SK-N-SH treated with all-trans-retinoic acid at 6 μM for 48 hours (cell line): ENCODE results near the gene BPTF.
"Not testable (repeated sequence)": the region's sequence is repeated elsewhere in the genome, so short reads cannot be mapped to it uniquely, and the experiment has no call there.

Experiments
- ARNTL ChIP-seq: fragments of 450-650 bp; formaldehyde crosslinking; IDR thresholded peaks from 2 replicates; pipeline ENCODE4 v1.5.0; 2020; ENCODE audit warnings: low read depth, mild to moderate bottlenecking, moderate library complexity, borderline replicate concordance
- OSR1 ChIP-seq: fragments of 250-450 bp; sonication (Bioruptor Pico); IDR thresholded peaks from 2 replicates; pipeline ENCODE4 v1.8.0; 2022; ENCODE audit warnings: moderate library complexity, mild to moderate bottlenecking, inconsistent platforms
- TCF4 ChIP-seq: fragments of 250-450 bp; sonication (Bioruptor Pico); IDR thresholded peaks from 2 replicates; pipeline ENCODE4 v1.8.0; 2021; ENCODE audit warnings: mild to moderate bottlenecking, moderate library complexity, borderline replicate concordance
- ZFP3 ChIP-seq: fragments of 250-450 bp; sonication (Bioruptor Pico); IDR thresholded peaks from 2 replicates; pipeline ENCODE4 v1.5.0; 2020; ENCODE audit warnings: mild to moderate bottlenecking, moderate library complexity
- ZNF565 ChIP-seq: fragments of 450-650 bp; formaldehyde crosslinking; conservative IDR thresholded peaks from 2 replicates; pipeline ENCODE4 v1.5.0; 2020; ENCODE audit warnings: low read depth, mild to moderate bottlenecking, moderate library complexity
- TF ChIP-seq, protein P1 (sequence below): fragments of 250-450 bp; sonication (Bioruptor Pico); IDR thresholded peaks from 2 replicates; pipeline ENCODE4 v1.8.0; 2021; ENCODE audit warnings: low read depth, mild to moderate bottlenecking, moderate library complexity, borderline replicate concordance
- TF ChIP-seq, protein P2 (sequence below): fragments of 250-450 bp; sonication (Bioruptor Pico); IDR thresholded peaks from 2 replicates; pipeline ENCODE4 v1.5.0; 2020; ENCODE audit warnings: mild to moderate bottlenecking, moderate library complexity

DNA sequence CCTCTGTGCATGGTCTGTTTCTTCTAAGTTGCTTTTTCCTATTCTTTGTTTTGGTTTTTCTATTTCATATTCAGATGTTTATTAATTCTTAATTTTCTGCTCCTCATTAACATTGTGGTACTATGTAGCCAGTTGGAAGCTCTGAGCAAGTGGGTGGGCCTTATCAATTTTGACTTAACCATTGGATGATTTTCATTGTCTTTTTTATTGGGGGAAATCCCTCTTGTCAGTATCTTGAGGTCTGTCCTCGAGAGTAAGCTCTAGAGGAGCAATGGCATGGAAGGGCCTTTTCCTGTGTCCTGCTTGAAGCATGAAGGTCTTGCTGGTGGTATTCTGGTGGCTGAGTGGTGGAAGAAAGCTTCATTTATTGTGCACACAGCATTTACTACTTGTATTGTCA lies 31.1 kb downstream of the BPTF start:
- not testable (repeated sequence) for TF ChIP-seq TCF4, ZFP3, ARNTL, ZNF565, OSR1 (CRISPR knock-in tag)
- TF ChIP-seq, protein P1, sequence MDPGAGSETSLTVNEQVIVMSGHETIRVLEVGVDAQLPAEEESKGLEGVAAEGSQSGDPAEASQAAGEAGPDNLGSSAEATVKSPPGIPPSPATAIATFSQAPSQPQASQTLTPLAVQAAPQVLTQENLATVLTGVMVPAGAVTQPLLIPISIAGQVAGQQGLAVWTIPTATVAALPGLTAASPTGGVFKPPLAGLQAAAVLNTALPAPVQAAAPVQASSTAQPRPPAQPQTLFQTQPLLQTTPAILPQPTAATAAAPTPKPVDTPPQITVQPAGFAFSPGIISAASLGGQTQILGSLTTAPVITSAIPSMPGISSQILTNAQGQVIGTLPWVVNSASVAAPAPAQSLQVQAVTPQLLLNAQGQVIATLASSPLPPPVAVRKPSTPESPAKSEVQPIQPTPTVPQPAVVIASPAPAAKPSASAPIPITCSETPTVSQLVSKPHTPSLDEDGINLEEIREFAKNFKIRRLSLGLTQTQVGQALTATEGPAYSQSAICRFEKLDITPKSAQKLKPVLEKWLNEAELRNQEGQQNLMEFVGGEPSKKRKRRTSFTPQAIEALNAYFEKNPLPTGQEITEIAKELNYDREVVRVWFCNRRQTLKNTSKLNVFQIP, result not testable (repeated sequence)
- TF ChIP-seq, protein P2, sequence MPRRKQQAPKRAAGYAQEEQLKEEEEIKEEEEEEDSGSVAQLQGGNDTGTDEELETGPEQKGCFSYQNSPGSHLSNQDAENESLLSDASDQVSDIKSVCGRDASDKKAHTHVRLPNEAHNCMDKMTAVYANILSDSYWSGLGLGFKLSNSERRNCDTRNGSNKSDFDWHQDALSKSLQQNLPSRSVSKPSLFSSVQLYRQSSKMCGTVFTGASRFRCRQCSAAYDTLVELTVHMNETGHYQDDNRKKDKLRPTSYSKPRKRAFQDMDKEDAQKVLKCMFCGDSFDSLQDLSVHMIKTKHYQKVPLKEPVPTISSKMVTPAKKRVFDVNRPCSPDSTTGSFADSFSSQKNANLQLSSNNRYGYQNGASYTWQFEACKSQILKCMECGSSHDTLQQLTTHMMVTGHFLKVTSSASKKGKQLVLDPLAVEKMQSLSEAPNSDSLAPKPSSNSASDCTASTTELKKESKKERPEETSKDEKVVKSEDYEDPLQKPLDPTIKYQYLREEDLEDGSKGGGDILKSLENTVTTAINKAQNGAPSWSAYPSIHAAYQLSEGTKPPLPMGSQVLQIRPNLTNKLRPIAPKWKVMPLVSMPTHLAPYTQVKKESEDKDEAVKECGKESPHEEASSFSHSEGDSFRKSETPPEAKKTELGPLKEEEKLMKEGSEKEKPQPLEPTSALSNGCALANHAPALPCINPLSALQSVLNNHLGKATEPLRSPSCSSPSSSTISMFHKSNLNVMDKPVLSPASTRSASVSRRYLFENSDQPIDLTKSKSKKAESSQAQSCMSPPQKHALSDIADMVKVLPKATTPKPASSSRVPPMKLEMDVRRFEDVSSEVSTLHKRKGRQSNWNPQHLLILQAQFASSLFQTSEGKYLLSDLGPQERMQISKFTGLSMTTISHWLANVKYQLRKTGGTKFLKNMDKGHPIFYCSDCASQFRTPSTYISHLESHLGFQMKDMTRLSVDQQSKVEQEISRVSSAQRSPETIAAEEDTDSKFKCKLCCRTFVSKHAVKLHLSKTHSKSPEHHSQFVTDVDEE (CRISPR knock-in tag), result not testable (repeated sequence)
